Skeletal muscle tissue (tissue), 4 donors: ENCODE results near the gene RPAP3. TPM values are rescaled to one million over a fixed set of nuclear protein-coding genes. Genes with fewer than 3 reads are reported as not detected.

Experiments used
- H3K27ac ChIP-seq: one replicate; pipeline ENCODE4 v1.7.0; 2013; ENCODE audit warnings: mild to moderate bottlenecking, low read depth, low read length, inconsistent platforms
- H3K27me3 ChIP-seq, 3 donors: one replicate each; pipeline ENCODE4 v1.7.0; 2013; ENCODE audit warnings: low read length in 3 of 3; ENCODE audit not compliant: control insufficient read depth in 3 of 3, insufficient read depth in 3 of 3
- H3K36me3 ChIP-seq, 3 donors: one replicate each; pipeline ENCODE4 v1.7.0; 2013; ENCODE audit warnings: low read length in 3 of 3; ENCODE audit not compliant: control insufficient read depth in 3 of 3, insufficient read depth in 3 of 3
- H3K4me1 ChIP-seq, 3 donors: one replicate each; pipeline ENCODE4 v1.7.0; 2013; ENCODE audit warnings: low read length in 3 of 3, mild to moderate bottlenecking in 3 of 3; ENCODE audit not compliant: control insufficient read depth in 3 of 3, insufficient read depth in 3 of 3
- H3K4me3 ChIP-seq, 3 donors: one replicate each; pipeline ENCODE4 v1.7.0; 2013; ENCODE audit warnings: low read length in 3 of 3
- H3K9ac ChIP-seq, 3 donors: one replicate each; pipeline ENCODE4 v1.7.0; 2013; ENCODE audit warnings: low read length in 3 of 3, mild to moderate bottlenecking in 3 of 3, moderate library complexity in 2 of 3, low read depth in 1 of 3
- H3K9me3 ChIP-seq, 3 donors: one replicate each; pipeline ENCODE4 v1.7.0; 2013; ENCODE audit warnings: low read length in 3 of 3; ENCODE audit not compliant: control insufficient read depth in 3 of 3
- total RNA-seq: library from RNA; depleted of rRNA; stranded (reverse); fragments of >200 nt; gene quantifications from one replicate; pipeline ENCODE4 v1.2.3, GENCODE V29; 2014
- donor health status: Osteomylitis.

RPAP3 gene
- total RNA-seq, 1 donor from 2014 or later: 5.2 TPM

GRCh38 chr12:47616440-47616839 lies 89.4 kb downstream of the RPAP3 start:
- no peaks in the 10 kb centered on the region for H3K27me3 ChIP-seq
- H3K27ac ChIP-seq: no peak overlapping the region
- no peak overlapping the region for H3K9ac ChIP-seq

GRCh38 chr12:47615711-47616110 lies 90.1 kb downstream of the RPAP3 start:
- H3K27ac ChIP-seq: no peak overlapping the region
- H3K36me3 ChIP-seq: no peaks in the 10 kb centered on the region
- no peaks in the 10 kb centered on the region for H3K27me3 ChIP-seq
- no peak overlapping the region for H3K9ac ChIP-seq
- H3K4me3 ChIP-seq: no peak overlapping the region
- peaks cover 0 to under 1% (median 0%) of the 10 kb centered on the region in 3 donors for H3K4me1 ChIP-seq
- peaks cover 2 to 5% (median 3%) of the 10 kb centered on the region in 3 donors for H3K9me3 ChIP-seq

More at GRCh38 chr12:47616440-47616839, 89.4 kb downstream of the RPAP3 start:
- Histone ChIP-seq H3K36me3 (no peaks in the 10 kb centered on the region), H3K9me3 (peaks cover 2 to 5% (median 3%) of the 10 kb centered on the region in 3 donors), H3K4me1 (no peaks in the 10 kb centered on the region), H3K4me3 (no peak overlapping the region)

- H3K27ac ChIP-seq: no peak overlapping the region
- no peaks in the 10 kb centered on the region for H3K36me3 ChIP-seq
- H3K9ac ChIP-seq: no peak overlapping the region
These were observed 91.3 kb downstream of the RPAP3 start for GRCh38 chr12:47614521-47614920.

GRCh38 chr12:47612953-47613352 lies 92.9 kb downstream of the RPAP3 start:
- H3K4me3 ChIP-seq: no peak overlapping the region
- no peak overlapping the region for H3K9ac ChIP-seq
- no peaks in the 10 kb centered on the region for H3K27me3 ChIP-seq
- peaks cover 2 to 5% (median 3%) of the 10 kb centered on the region in 3 donors for H3K9me3 ChIP-seq
- no peak overlapping the region for H3K27ac ChIP-seq
- H3K36me3 ChIP-seq: no peaks in the 10 kb centered on the region
- peaks cover 0 to 2% (median 0%) of the 10 kb centered on the region in 3 donors for H3K4me1 ChIP-seq

More at GRCh38 chr12:47614521-47614920, 91.3 kb downstream of the RPAP3 start:
- Histone ChIP-seq H3K4me3 (no peak overlapping the region), H3K9me3 (peaks cover 2 to 5% (median 3%) of the 10 kb centered on the region in 3 donors), H3K27me3 (no peaks in the 10 kb centered on the region), H3K4me1 (peaks cover 0 to 2% (median 0%) of the 10 kb centered on the region in 3 donors)

GRCh38 chr12:47611906-47612305 lies 93.9 kb downstream of the RPAP3 start:
- H3K4me3 ChIP-seq: no peak overlapping the region
- H3K27ac ChIP-seq: no peak overlapping the region
- H3K27me3 ChIP-seq: no peaks in the 10 kb centered on the region
- H3K9ac ChIP-seq: no peak overlapping the region
- H3K9me3 ChIP-seq: peaks cover 2 to 5% (median 3%) of the 10 kb centered on the region in 3 donors
- H3K36me3 ChIP-seq: no peaks in the 10 kb centered on the region
- H3K4me1 ChIP-seq: peaks cover 0 to 2% (median 0%) of the 10 kb centered on the region in 3 donors

Other genes starting within 250 kb of the RPAP3 start
- gene ENDOU, start 19.5 kb upstream of the RPAP3 start, total RNA-seq: 1.0 TPM
- 8.4 TPM for gene RAPGEF3, start 52.9 kb upstream of the RPAP3 start, total RNA-seq
- 7.8 TPM for gene SLC48A1, start 67.2 kb upstream of the RPAP3 start, total RNA-seq
- gene HDAC7, start 113.9 kb upstream of the RPAP3 start, total RNA-seq: 21.4 TPM
- 0.52 TPM for gene VDR, start 199.0 kb upstream of the RPAP3 start, total RNA-seq